HepG2 (cell line): ENCODE data around the gene TMC4. TPM values are rescaled to one million over a fixed set of nuclear protein-coding genes. Genes with fewer than 3 reads are reported as not detected.

Experiments
- GATAD2A ChIP-seq: IDR thresholded peaks from 2 replicates; pipeline ENCODE4 v1.6.1; 2016
- HDAC1 ChIP-seq: sonication (generic); formaldehyde crosslinking; IDR thresholded peaks from 2 replicates; pipeline ENCODE4 v1.5.1; 2020; ENCODE audit warnings: mild to moderate bottlenecking, missing genetic modification reagents
- HES4 ChIP-seq: sonication (generic); formaldehyde crosslinking; IDR thresholded peaks from 2 replicates; pipeline ENCODE4 v1.9.0; 2021; ENCODE audit warnings: mild to moderate bottlenecking, missing genetic modification reagents, borderline replicate concordance
- IKZF4 ChIP-seq: sonication (generic); formaldehyde crosslinking; IDR thresholded peaks from 2 replicates; pipeline ENCODE4 v1.5.1; 2020; ENCODE audit warnings: borderline replicate concordance, mild to moderate bottlenecking, low read depth, missing genetic modification reagents; ENCODE audit errors: not compliant biosample characterization
- ISL2 ChIP-seq: sonication (generic); formaldehyde crosslinking; IDR thresholded peaks from 2 replicates; pipeline ENCODE4 v1.5.0; 2020; ENCODE audit warnings: missing genetic modification reagents
- KAT7 ChIP-seq: IDR thresholded peaks from 2 replicates; pipeline ENCODE4 v1.6.1; 2018; ENCODE audit warnings: borderline replicate concordance, missing compliant biosample characterization
- MTA3 ChIP-seq: sonication (generic); formaldehyde crosslinking; IDR thresholded peaks from 2 replicates; pipeline ENCODE4 v1.4.0; 2020; ENCODE audit warnings: missing genetic modification reagents
- NFIC ChIP-seq: IDR thresholded peaks from 2 replicates; pipeline ENCODE4 v1.6.1; 2012; ENCODE audit warnings: mild to moderate bottlenecking, low read length, inconsistent platforms
- RXRB ChIP-seq: IDR thresholded peaks from 2 replicates; pipeline ENCODE4 v1.6.1; 2016; ENCODE audit warnings: borderline replicate concordance, missing genetic modification reagents, missing compliant biosample characterization
- SIX1 ChIP-seq: sonication (generic); formaldehyde crosslinking; IDR thresholded peaks from 2 replicates; pipeline ENCODE4 v1.4.0; 2020; ENCODE audit warnings: missing genetic modification reagents, borderline replicate concordance
- SRF ChIP-seq: IDR thresholded peaks from 2 replicates; pipeline ENCODE4 v1.6.1; 2011; ENCODE audit warnings: mild to moderate bottlenecking, low read depth, low read length, moderate library complexity
- XRCC5 ChIP-seq: fragments of 200-400 bp; formaldehyde crosslinking; optimal IDR thresholded peaks from 2 replicates; pipeline ENCODE3; 2017; ENCODE audit warnings: mild to moderate bottlenecking, low read length
- ZNF180 ChIP-seq: sonication (generic); formaldehyde crosslinking; IDR thresholded peaks from 2 replicates; pipeline ENCODE4 v1.4.0; 2020; ENCODE audit warnings: low read depth, missing genetic modification reagents, borderline replicate concordance
- ZNF234 ChIP-seq: sonication (generic); formaldehyde crosslinking; conservative IDR thresholded peaks from 2 replicates; pipeline ENCODE4 v1.5.1; 2020; ENCODE audit warnings: mild to moderate bottlenecking, missing genetic modification reagents
- ZNF317 ChIP-seq: sonication (generic); formaldehyde crosslinking; IDR thresholded peaks from 2 replicates; pipeline ENCODE4 v1.5.0; 2020; ENCODE audit warnings: mild to moderate bottlenecking, missing genetic modification reagents
- polyA plus RNA-seq, 8 experiments: library from polyadenylated mRNA; depleted of rRNA in 3 of 8; stranded (reverse) in 7 of 8; unstranded in 1 of 8; fragments of >200 nt; fragmentation: Illumina TruSeq in 4 of 8; extraction: Trizol in 4 of 8; gene quantifications; 2 replicates each; pipeline versions ENCODE4 v1.2.1 to v1.2.3, GENCODE V29; 2011 to 2016; ENCODE audit warnings: low read depth in 4 of 8, missing spikeins in 1 of 8, mixed read lengths in 1 of 8; ENCODE audit not compliant: insufficient read depth in 1 of 8
- total RNA-seq, 5 experiments: library from RNA; depleted of rRNA; stranded (reverse); fragments of >200 nt; fragmentation: Illumina TruSeq; extraction: Trizol; gene quantifications; 2 replicates each; pipeline ENCODE4 v1.2.3, GENCODE V29; 2016; ENCODE audit warnings: low read depth in 1 of 5
- TF ChIP-seq, protein P1 (sequence below): sonication (generic); formaldehyde crosslinking; IDR thresholded peaks from 2 replicates; pipeline ENCODE4 v1.5.0; 2020; ENCODE audit warnings: mild to moderate bottlenecking, missing genetic modification reagents, borderline replicate concordance
- TF ChIP-seq, protein P2 (sequence below): IDR thresholded peaks from 2 replicates; pipeline ENCODE4 v1.6.1; 2018; ENCODE audit warnings: missing genetic modification reagents
- TF ChIP-seq, protein P3 (sequence below): sonication (generic); formaldehyde crosslinking; IDR thresholded peaks from 2 replicates; pipeline ENCODE4 v1.4.0; 2020; ENCODE audit warnings: mild to moderate bottlenecking, missing genetic modification reagents
- TF ChIP-seq, protein P4 (sequence below): sonication (generic); formaldehyde crosslinking; IDR thresholded peaks from 2 replicates; pipeline ENCODE4 v1.5.0; 2020; ENCODE audit warnings: mild to moderate bottlenecking, missing genetic modification reagents

Gene TMC4
- total and polyA plus RNA-seq, 2 of the 13 experiments (the other 11 are each of a cell fraction or from before 2014, with no cell fraction given): 0.13 to 0.24 TPM

DNA sequence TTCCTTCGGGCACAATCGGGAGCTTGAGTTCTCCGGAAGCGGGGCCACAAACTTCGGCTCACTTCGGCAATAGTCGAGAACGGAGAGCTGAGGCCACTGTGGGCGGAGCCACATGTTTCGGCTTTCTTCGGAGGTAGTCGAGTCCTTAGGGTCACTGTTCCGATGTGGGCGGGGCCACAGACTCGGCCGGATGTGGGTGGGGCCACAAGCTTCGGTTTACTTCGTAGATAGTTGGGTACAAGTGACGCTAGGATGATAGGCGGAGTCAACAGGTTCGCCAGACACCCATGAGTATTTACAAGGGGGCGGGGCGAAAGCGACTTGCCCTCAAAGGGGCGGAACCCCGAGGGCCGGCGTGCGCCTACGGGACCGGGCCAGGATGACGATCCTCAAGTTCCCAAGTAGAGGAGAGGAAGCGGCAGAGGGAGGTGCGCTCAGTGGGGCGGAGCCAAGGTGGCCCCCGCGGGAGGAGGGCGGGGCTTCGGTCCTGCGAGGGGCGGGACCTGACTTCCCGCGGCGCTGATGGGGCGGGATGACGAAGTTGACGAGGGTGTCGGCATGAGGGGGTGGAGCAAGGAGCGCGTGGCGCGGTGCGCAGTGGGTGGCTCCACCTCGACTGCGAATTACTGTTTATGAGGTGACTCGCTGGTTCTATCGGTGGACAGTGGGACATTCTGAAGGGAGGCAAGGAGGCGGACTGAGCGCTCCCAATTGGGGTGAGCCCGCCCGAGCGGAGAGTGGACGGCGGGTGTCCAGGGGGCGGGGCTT is 17.0 kb upstream of the TMC4 start (continued):
- TF ChIP-seq, protein P1, sequence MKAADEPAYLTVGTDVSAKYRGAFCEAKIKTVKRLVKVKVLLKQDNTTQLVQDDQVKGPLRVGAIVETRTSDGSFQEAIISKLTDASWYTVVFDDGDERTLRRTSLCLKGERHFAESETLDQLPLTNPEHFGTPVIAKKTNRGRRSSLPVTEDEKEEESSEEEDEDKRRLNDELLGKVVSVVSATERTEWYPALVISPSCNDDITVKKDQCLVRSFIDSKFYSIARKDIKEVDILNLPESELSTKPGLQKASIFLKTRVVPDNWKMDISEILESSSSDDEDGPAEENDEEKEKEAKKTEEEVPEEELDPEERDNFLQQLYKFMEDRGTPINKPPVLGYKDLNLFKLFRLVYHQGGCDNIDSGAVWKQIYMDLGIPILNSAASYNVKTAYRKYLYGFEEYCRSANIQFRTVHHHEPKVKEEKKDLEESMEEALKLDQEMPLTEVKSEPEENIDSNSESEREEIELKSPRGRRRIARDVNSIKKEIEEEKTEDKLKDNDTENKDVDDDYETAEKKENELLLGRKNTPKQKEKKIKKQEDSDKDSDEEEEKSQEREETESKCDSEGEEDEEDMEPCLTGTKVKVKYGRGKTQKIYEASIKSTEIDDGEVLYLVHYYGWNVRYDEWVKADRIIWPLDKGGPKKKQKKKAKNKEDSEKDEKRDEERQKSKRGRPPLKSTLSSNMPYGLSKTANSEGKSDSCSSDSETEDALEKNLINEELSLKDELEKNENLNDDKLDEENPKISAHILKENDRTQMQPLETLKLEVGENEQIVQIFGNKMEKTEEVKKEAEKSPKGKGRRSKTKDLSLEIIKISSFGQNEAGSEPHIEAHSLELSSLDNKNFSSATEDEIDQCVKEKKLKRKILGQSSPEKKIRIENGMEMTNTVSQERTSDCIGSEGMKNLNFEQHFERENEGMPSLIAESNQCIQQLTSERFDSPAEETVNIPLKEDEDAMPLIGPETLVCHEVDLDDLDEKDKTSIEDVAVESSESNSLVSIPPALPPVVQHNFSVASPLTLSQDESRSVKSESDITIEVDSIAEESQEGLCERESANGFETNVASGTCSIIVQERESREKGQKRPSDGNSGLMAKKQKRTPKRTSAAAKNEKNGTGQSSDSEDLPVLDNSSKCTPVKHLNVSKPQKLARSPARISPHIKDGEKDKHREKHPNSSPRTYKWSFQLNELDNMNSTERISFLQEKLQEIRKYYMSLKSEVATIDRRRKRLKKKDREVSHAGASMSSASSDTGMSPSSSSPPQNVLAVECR (CRISPR knock-in tag): no peak
- TF ChIP-seq GATAD2A: no peak
- no peak for TF ChIP-seq HES4 (CRISPR knock-in tag)
- TF ChIP-seq NFIC: no peak
- TF ChIP-seq IKZF4: no peak
- TF ChIP-seq, protein P2, sequence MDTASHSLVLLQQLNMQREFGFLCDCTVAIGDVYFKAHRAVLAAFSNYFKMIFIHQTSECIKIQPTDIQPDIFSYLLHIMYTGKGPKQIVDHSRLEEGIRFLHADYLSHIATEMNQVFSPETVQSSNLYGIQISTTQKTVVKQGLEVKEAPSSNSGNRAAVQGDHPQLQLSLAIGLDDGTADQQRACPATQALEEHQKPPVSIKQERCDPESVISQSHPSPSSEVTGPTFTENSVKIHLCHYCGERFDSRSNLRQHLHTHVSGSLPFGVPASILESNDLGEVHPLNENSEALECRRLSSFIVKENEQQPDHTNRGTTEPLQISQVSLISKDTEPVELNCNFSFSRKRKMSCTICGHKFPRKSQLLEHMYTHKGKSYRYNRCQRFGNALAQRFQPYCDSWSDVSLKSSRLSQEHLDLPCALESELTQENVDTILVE (CRISPR knock-in tag): 0 out of 2 replicates have a peak, but pooled peaks have one; percentile 11
- TF ChIP-seq ZNF317 (CRISPR knock-in tag): 0 out of 2 replicates have a peak, but pooled peaks have one; percentile 42
- no peak for TF ChIP-seq ZNF180 (CRISPR knock-in tag)
- TF ChIP-seq RXRB (CRISPR knock-in tag): no peak
- TF ChIP-seq KAT7 (CRISPR knock-in tag): no peak
- TF ChIP-seq ZNF234 (CRISPR knock-in tag): no peak
- TF ChIP-seq ISL2 (CRISPR knock-in tag): no peak; the same call in 1 of the 2 replicates
- TF ChIP-seq, protein P3, sequence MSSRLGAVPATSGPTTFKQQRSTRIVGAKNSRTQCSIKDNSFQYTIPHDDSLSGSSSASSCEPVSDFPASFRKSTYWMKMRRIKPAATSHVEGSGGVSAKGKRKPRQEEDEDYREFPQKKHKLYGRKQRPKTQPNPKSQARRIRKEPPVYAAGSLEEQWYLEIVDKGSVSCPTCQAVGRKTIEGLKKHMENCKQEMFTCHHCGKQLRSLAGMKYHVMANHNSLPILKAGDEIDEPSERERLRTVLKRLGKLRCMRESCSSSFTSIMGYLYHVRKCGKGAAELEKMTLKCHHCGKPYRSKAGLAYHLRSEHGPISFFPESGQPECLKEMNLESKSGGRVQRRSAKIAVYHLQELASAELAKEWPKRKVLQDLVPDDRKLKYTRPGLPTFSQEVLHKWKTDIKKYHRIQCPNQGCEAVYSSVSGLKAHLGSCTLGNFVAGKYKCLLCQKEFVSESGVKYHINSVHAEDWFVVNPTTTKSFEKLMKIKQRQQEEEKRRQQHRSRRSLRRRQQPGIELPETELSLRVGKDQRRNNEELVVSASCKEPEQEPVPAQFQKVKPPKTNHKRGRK (CRISPR knock-in tag): no peak
- TF ChIP-seq MTA3: no peak
- TF ChIP-seq SIX1 (CRISPR knock-in tag): no peak
- TF ChIP-seq XRCC5: no peak
- TF ChIP-seq, protein P4, sequence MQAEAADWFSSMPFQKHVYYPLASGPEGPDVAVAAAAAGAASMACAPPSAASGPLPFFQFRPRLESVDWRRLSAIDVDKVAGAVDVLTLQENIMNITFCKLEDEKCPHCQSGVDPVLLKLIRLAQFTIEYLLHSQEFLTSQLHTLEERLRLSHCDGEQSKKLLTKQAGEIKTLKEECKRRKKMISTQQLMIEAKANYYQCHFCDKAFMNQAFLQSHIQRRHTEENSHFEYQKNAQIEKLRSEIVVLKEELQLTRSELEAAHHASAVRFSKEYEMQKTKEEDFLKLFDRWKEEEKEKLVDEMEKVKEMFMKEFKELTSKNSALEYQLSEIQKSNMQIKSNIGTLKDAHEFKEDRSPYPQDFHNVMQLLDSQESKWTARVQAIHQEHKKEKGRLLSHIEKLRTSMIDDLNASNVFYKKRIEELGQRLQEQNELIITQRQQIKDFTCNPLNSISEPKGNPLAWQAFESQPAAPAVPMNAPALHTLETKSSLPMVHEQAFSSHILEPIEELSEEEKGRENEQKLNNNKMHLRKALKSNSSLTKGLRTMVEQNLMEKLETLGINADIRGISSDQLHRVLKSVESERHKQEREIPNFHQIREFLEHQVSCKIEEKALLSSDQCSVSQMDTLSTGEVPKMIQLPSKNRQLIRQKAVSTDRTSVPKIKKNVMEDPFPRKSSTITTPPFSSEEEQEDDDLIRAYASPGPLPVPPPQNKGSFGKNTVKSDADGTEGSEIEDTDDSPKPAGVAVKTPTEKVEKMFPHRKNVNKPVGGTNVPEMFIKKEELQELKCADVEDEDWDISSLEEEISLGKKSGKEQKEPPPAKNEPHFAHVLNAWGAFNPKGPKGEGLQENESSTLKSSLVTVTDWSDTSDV (CRISPR knock-in tag): 0 out of 2 replicates have a peak, but pooled peaks have one; percentile 45
- no peak; the same call in 1 of the 2 replicates for TF ChIP-seq HDAC1
- TF ChIP-seq SRF: no peak
